ENCODE data around the gene MTA3. TPM values are rescaled to one million over a fixed set of nuclear protein-coding genes. Genes with fewer than 3 reads are reported as not detected.
A peak's percentile ranks its signal among the peaks of the same experiment; 100 is the strongest.

The MTA3 gene
- total RNA-seq, 1 donor from 2014 or later, result 105 TPM

DNA sequence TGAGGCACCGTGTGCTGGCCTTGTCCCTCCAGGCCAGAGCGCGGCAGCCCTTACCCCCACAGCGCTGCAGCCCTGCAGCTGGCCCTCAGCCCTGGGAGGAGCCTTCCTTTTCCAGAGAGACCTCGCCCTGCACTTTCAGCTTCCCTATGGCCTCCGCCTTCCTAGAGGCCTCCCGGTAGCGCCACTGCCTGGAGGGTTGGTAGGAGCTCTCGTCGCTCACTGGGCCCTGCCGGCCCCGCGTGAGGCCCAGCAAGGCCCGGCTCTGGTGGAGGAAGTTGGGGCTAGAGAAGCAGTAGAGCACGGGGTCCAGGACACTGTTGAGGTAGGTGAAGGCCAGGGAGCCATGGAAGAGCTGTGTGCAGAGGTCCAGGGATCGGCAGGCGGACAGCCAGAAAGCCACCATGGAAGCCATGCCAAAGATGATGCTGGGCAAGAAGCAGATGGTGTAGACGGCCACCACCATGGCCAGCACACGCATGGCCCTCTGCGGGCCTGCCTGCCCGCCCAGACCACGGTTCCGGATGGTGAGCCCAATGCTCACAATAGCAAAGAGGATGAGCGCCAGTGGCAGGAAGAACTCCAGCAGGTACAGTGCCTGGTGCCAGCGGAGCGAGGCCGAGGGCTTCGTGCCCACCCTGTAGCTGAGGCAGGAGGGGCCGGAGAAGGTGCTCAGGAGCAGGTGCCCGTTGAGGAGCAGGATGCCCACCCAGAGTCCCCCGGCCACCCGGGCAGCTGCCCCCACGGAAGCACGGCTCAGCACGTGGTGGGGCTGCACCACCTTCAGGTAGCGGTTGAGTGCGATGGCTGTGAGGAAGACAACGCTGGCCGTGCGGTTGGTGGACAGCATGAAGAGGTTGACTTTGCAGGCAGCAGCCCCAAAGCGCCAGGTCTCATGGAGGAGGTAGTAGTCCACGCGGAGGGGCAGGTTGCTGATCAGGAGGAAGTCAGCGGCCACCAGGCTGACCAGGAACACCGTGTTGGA, 194.7 kb downstream of the MTA3 start:
- Mint-ChIP-seq H3K4me3 (ENCODE audit: unreplicated experiment) (peak overlapping the region; percentile 29), H3K27ac (ENCODE audit: unreplicated experiment) (no peak overlapping the region), H3K4me1 (ENCODE audit: unreplicated experiment) (no peaks in the 10 kb centered on the region), H3K9me3 (ENCODE audit: unreplicated experiment) (no peaks in the 10 kb centered on the region), H3K36me3 (ENCODE audit: low read depth, unreplicated experiment) (peaks cover 15% of the 10 kb centered on the region), H3K27me3 (ENCODE audit: unreplicated experiment) (peaks cover 14% of the 10 kb centered on the region)
- DNase-seq (ENCODE audit: low spot score), result no peak
- TF ChIP-seq, protein P1, sequence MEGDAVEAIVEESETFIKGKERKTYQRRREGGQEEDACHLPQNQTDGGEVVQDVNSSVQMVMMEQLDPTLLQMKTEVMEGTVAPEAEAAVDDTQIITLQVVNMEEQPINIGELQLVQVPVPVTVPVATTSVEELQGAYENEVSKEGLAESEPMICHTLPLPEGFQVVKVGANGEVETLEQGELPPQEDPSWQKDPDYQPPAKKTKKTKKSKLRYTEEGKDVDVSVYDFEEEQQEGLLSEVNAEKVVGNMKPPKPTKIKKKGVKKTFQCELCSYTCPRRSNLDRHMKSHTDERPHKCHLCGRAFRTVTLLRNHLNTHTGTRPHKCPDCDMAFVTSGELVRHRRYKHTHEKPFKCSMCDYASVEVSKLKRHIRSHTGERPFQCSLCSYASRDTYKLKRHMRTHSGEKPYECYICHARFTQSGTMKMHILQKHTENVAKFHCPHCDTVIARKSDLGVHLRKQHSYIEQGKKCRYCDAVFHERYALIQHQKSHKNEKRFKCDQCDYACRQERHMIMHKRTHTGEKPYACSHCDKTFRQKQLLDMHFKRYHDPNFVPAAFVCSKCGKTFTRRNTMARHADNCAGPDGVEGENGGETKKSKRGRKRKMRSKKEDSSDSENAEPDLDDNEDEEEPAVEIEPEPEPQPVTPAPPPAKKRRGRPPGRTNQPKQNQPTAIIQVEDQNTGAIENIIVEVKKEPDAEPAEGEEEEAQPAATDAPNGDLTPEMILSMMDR (IDR thresholded peaks at IDR 0.05; ENCODE audit: unreplicated experiment), result no peak

GRCh38 chr2:42764096-42764495, 195.7 kb downstream of the MTA3 start, which contains the start of gene OXER1:
TSS of gene OXER1 (minus strand) at chr2:42764135. CDS start at chr2:42764062, 73 bp downstream.
- TF ChIP-seq, protein P1 (IDR thresholded peaks at IDR 0.05; ENCODE audit: unreplicated experiment), result no peak
- no peaks in the 10 kb centered on the region for H3K9me3 Mint-ChIP-seq (ENCODE audit: unreplicated experiment)
- no peaks in the 10 kb centered on the region for H3K4me1 Mint-ChIP-seq (ENCODE audit: unreplicated experiment)
- peaks cover 10% of the 10 kb centered on the region for H3K36me3 Mint-ChIP-seq (ENCODE audit: low read depth, unreplicated experiment)
- no peak within 1 kb of the TSS for H3K27ac Mint-ChIP-seq (ENCODE audit: unreplicated experiment)
- H3K27me3 Mint-ChIP-seq (ENCODE audit: unreplicated experiment), result peaks cover 18% of the 10 kb centered on the region
- H3K4me3 Mint-ChIP-seq (ENCODE audit: unreplicated experiment), result peak within 1 kb of the TSS; percentile 29
- DNase-seq (ENCODE audit: low spot score), result no peak

DNA sequence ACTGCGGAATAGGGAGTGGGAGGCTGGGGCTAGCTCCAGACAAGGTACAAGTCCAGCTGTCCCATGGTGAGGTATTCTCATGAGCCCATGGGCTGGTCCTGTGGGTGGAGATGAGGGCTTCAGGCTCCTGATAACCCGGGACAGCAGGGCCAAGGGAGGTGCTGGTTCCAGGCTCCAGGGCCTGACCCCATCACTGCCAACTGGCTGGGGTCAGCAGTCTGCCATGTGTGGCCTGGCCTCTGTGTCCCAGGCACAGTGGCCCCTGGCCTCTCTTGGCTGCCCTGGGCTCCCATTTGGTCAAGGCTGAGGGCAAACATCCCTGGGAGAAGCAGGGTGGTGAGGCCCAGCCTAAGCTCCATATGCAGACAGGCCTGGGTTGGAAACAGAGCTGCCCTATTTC, 196.5 kb downstream of the MTA3 start:
- H3K27ac Mint-ChIP-seq (ENCODE audit: unreplicated experiment), result no peak overlapping the region
- no peak overlapping the region for H3K4me3 Mint-ChIP-seq (ENCODE audit: unreplicated experiment)
- no peaks in the 10 kb centered on the region for H3K9me3 Mint-ChIP-seq (ENCODE audit: unreplicated experiment)

DNA sequence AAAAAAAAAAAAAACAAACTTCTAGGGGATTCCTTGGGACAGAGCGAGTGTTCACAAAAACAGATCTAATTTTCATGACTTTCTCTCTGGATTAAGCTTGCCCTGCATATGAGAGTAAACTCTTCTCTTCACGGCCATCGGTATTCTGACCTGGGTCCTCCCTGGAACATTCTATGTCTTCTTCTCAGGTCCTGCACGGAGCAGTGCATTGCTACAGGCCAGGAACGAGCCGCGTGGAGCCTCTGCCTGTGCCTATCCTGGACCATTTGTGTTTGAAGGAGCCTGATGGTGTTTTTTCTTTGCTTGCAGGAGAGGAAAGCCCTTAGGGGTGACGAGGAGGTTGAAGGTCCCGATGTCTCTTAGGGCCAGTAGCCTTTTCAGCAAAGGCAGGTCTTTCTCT, 197.3 kb downstream of the MTA3 start:
- Mint-ChIP-seq H3K4me1 (ENCODE audit: unreplicated experiment) (no peaks in the 10 kb centered on the region), H3K4me3 (ENCODE audit: unreplicated experiment) (peak overlapping the region; percentile 22), H3K27me3 (ENCODE audit: unreplicated experiment) (peaks cover 19% of the 10 kb centered on the region), H3K36me3 (ENCODE audit: low read depth, unreplicated experiment) (peaks cover 13% of the 10 kb centered on the region), H3K27ac (ENCODE audit: unreplicated experiment) (no peak overlapping the region), H3K9me3 (ENCODE audit: unreplicated experiment) (no peaks in the 10 kb centered on the region)
- TF ChIP-seq, protein P1 (IDR thresholded peaks at IDR 0.05; ENCODE audit: unreplicated experiment), result no peak
- DNase-seq (ENCODE audit: low spot score), result no peak

More for the DNA sequence above, 196.5 kb downstream of the MTA3 start:
- H3K36me3 Mint-ChIP-seq (ENCODE audit: low read depth, unreplicated experiment), result peaks cover 13% of the 10 kb centered on the region
- DNase-seq (ENCODE audit: low spot score), result no peak
- TF ChIP-seq, protein P1 (IDR thresholded peaks at IDR 0.05; ENCODE audit: unreplicated experiment), result no peak
- H3K4me1 Mint-ChIP-seq (ENCODE audit: unreplicated experiment), result no peaks in the 10 kb centered on the region
- peaks cover 18% of the 10 kb centered on the region for H3K27me3 Mint-ChIP-seq (ENCODE audit: unreplicated experiment)
